HG02943 (cell line): ENCODE results near the gene DNAJC3.
A peak's percentile ranks its signal among the peaks of the same experiment; 100 is the strongest.
"Not testable (repeated sequence)": the region's sequence is repeated elsewhere in the genome, so short reads cannot be mapped to it uniquely, and the experiment has no call there.

Experiments
- ATAC-seq: cut with Tn5 transposase; IDR thresholded peaks from one replicate; pipeline ENCODE4 v1.9.1; 2021; ENCODE audit warnings: mild to moderate bottlenecking, low read depth, moderate library complexity; ENCODE audit not compliant: unreplicated experiment

Gene DNAJC3

GRCh38 chr13:95676762-95677563 is at the start of gene DNAJC3:
DNAJC3 (plus strand) TSS chr13:95677139; CDS start chr13:95677256, 117 bp downstream.
- peak; percentile 96 for ATAC-seq

- no peak for ATAC-seq
Measured at GRCh38 chr13:95627590-95627989, 49.3 kb upstream of the DNAJC3 start.

GRCh38 chr13:95628488-95628887 is 48.5 kb upstream of the DNAJC3 start:
- no peak for ATAC-seq

GRCh38 chr13:95629071-95629470 is 47.9 kb upstream of the DNAJC3 start:
- no peak for ATAC-seq

- no peak for ATAC-seq
Measured at GRCh38 chr13:95630593-95630992, 46.3 kb upstream of the DNAJC3 start.

DNA sequence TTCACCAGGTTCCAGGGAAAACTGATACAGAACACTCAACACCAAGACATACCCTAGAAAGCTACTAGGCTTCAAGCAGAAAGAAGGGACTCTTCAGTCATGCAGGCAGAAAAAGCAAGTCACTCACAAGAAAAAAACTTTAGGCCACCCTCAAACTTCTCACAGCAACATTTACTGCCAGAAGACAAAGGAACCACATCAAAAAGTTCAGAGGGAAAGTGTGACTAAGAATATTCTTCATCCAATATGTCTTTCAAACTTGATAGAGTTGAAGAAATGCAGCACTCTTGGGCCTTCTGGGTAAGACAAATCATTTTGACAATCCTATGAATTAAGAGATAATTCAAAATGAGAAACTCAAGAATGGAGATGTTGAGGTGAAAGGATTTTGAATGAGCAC is 40.1 kb upstream of the DNAJC3 start:
- no peak for ATAC-seq

- no peak for ATAC-seq
Measured at GRCh38 chr13:95641291-95642027, 35.5 kb upstream of the DNAJC3 start.

DNA sequence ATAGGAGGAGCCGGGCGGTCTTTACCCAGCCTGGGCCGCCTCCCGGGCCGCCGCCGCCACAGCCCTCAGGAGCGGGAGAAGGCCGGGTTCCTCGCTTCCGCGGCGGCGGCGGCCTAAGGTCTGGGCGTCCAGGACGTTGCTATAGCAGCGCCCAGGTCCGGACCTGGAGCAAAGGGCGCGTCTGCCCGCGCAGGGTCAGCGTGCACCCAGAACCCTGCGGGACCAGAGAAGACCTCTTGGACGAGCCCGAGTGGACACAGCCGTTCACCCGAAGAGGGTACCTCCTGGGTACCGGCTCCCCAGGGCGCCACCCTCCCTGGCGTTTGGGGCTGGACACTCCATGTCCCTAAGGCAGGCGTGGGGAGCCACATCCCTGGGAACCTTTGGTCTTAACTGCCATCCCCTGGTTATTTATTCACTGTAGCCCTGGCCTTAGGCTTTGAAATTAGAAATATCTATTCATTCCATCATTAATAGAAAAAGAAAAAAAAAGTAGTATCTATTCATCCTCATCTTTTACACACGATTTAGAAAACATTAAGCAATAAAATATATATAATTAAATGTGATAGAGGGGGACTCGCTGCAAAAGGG is 34.8 kb upstream of the DNAJC3 start:
- no peak for ATAC-seq

DNA sequence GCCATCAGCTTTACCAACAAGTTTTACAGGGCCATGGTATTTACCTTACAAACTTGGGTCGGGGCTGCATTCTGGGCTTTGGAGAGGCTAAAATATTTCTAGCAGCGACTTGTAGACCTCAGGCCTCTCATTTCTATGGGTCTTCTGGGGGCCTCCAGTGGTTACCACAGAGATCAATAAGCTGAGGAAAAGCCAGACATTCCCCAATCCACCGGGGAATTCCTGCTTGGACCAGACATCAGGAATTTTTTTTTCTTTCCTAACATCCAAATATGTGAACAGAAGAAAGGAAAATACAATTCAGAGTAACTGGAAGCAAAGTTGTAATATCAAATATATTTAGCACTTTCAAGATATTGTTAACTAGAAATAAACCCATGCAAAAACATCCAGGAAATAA is 33.9 kb upstream of the DNAJC3 start:
- ATAC-seq, result no peak

DNA sequence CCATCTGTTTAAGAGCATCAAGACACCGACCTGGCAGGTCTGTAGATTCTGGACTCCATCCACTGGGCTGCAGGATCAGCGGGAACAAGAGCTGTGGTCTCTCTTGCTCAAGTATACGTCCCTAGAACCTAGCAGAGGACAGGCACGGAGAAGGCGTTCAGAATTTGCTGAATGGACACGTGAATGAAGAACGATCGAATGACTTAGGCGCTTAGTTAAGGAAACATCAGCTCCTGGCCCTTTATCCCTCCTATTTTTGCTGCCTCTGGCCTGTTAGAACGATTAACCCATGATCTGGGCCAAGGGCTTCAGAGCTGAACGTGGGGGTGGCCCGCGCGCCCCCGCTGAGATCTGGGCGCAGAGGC is 33.4 kb upstream of the DNAJC3 start:
- no peak for ATAC-seq

DNA sequence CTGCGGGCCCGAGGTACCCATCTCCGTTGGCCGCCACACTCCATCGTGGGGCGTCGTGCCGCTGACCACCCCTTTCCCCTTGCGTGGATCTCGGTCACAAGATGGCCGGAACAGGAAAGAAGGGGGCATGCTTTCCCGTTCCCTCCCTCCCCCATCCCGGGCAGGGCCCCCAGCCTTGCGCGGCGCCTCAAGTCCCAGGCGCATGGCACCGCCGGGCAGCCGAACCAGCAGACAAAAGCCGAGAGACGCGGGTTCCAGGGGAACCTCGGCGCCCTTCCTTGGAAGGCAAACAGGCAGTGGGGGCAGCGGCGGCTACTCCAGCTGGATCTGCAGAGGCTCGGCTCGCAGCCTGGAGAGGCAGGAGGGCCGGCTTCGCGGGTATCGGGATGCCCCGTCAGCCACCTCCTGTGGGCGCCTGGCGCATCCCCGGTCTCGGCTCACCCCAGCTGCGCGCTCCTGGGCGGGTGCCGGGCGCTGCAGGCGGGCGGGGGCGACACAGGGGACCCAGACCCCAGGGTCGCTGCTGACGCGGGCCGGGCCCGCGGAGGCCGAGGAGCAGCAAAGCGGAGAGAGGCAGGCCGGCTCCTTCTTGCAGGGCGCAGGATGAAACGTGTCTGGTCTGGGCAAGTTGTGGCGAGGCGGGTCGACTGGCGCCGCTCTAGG is 32.9 kb upstream of the DNAJC3 start:
- no peak for ATAC-seq

DNA sequence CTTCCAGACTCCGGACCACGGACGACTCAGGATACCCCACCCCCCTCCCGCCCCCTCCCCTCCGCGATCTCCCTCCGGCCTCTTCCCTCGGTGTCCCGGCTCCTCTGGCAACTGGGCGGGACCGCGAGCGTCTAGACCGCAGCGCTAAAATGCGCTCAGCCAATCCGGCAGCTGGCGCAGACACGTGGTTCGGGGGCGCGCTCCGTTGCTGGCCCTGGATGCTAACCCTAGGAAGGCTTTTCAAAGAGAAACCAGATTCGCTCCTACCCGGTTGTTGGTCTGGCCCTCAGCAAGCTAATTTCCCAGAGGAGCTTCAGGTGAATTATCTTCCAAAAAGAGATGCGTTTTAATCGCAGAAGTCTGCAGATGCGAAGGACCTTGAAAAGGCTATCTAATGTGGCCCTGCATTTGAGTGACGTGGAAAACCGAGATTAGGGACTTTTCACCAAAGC is 32.3 kb upstream of the DNAJC3 start, which contains the start of gene DZIP1:
Gene DZIP1 (minus strand): TSS at position 106 of the 452 bp plus-strand sequence. CDS start 2,677 bp downstream, outside the sequence.
- no peak for ATAC-seq

- no peak for ATAC-seq
Measured at GRCh38 chr13:95647321-95647720, 29.6 kb upstream of the DNAJC3 start.

DNA sequence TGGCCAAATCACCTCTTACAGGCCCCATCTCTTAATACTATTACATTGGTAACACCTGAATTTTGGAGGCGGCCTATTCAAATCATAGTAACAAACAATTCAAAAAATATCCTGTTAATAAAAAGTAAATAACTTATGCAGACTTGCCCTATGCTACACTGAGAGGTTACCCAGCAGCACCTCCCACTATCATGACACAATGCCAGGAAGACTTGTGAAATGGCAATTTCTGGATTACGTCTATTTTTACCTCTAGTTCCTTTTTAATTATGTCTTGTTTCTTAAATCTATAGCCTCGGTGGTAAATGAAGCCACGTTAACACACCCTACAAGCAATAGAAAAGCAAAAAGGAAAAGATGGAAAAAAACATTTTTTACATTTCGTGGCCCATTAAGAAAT is 26.2 kb upstream of the DNAJC3 start:
- ATAC-seq, result no peak

DNA sequence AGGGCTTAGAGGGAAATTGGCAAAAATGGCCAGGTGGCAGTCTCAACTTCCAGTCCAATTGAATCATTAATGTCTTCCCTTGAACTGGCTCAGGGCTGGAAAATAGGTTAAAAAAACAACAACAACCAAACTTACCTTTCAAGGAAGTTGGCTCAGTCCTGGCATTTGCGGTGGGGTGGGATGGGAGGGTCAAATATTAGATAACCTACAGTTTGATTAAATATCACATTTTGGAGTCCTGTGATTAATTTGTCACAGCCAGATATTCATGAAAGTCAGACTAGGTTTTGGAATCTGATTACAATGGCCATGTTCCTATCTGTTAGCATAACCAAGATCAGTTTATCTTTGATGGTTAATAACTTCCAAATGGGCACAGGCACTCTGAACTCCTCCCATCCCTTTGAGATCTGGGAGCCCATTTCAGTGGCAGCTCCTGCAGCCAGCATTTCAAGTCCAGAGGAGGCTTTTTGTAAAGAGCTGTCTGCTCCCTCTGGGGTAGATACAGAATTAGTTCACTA is 24.6 kb upstream of the DNAJC3 start:
- ATAC-seq, result no peak

DNA sequence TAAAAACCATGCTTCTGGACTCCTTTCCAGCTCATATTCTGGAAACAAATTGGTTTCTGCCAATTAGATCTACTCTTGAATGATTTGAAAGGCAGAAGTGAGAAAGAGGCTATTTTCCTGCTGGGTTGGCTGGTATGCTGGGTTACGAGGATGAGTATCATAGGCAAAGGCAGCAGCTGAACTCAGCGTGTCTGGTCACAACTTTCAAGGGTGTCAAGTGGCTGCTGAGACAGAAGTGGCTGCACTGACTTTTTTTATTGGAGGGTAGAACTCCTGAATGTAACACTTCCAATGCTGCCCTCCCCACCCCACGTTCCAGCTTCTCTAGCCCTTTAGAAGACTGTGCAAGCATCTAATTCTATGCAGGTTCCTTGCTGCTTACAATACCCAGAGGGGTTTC is 24.1 kb upstream of the DNAJC3 start:
- no peak for ATAC-seq

DNA sequence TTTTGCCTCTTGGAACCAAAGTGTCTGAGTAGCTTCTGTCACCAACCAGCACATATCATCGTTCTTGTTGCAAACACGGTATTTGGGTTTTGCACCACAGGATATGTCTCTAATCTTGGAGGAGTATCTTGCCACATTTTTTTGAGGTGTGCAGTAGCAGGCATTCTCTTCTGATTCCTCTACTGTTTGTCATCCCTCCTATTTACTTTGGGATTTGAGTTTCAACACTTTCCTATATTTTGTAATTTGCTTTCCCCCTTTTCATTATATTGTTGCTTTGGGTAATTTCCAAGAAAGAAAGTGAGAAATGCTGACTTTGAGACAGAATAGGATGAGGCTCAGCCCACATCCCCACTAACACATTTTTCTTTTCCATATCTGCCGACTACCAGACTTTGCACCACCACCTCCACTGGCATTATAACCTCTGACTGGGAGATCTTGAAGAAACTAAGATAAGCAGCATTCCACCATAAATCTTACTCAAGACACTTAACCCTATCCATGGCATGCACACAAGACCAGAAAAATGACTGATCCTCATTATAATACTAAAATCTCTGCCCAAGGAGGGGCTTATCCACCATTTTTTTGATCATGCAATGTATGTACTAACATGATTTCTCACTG is 20.4 kb upstream of the DNAJC3 start:
- no peak for ATAC-seq

- no peak for ATAC-seq
Measured at GRCh38 chr13:95659500-95659899, 17.4 kb upstream of the DNAJC3 start.

DNA sequence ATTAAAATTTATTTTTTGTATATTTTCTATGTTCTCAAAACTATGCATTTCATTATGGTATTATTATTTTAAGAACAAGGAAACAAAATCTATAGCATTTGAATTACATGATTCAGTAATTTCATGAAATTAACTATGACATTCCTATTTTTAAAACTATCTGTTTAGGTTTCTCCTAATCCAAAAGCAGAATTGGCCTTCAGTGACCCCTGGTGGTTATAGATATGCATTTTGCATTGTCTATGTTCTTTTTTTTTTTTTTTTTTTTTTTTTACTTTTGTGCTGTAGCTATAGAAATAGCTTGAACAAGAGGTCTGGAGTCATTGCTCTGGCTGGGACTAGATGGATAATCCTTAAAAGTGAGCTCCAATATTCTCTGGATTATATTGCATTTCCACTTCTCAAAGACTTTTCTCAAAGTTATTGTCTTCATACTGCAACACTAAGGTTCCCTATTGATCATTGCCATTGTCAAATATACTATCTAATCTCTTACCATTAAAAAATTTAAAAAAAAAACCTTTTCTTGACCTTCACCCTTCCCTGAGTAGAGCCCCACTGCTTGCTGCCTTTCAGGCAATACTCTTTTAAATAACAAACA is 15.9 kb upstream of the DNAJC3 start:
- ATAC-seq, result no peak

GRCh38 chr13:95667235-95667634 is 9.7 kb upstream of the DNAJC3 start:
- not testable (repeated sequence) for ATAC-seq
